OCI-LY1 (cell line): ENCODE data around the gene CACNA1C.

ENCODE experiments used
- H2AFZ ChIP-seq: fragments of 200-600 bp; sonication (generic), shearing (Covaris generic); 2 replicates; pipeline ENCODE4 v1.6.0; 2014; ENCODE audit warnings: antibody characterized with exemption, mild to moderate bottlenecking, low read length
- H3F3A ChIP-seq: fragments of 200-600 bp; sonication (generic), shearing (Covaris generic); 2 replicates; pipeline ENCODE4 v1.6.0; 2014; ENCODE audit warnings: mild to moderate bottlenecking, antibody characterized with exemption, low read length, moderate library complexity; ENCODE audit not compliant: insufficient read depth
- H3K27ac ChIP-seq: fragments of 200-600 bp; sonication (generic); 2 replicates; pipeline ENCODE4 v1.5.1; 2014; ENCODE audit warnings: low read length, mixed run types, mild to moderate bottlenecking, low read depth; ENCODE audit not compliant: poor library complexity, severe bottlenecking
- H3K27me3 ChIP-seq: fragments of 200-600 bp; sonication (generic); 2 replicates; pipeline ENCODE4 v1.6.0; 2014; ENCODE audit warnings: antibody characterized with exemption, mild to moderate bottlenecking, low read length, moderate library complexity; ENCODE audit not compliant: insufficient read depth
- H3K36me3 ChIP-seq: fragments of 200-600 bp; sonication (generic); 2 replicates; pipeline ENCODE4 v1.6.1; 2014; ENCODE audit warnings: mild to moderate bottlenecking, antibody characterized with exemption, low read length, moderate library complexity, mixed read lengths; ENCODE audit not compliant: insufficient read depth
- H3K4me1 ChIP-seq: fragments of 200-600 bp; sonication (generic); 2 replicates; pipeline ENCODE4 v1.5.1; 2014; ENCODE audit warnings: mild to moderate bottlenecking, low read length, moderate library complexity; ENCODE audit not compliant: insufficient read depth, severe bottlenecking
- H3K4me2 ChIP-seq: fragments of 200-600 bp; sonication (generic), shearing (Covaris generic); 2 replicates; pipeline ENCODE4 v1.6.1; 2014; ENCODE audit warnings: low read length
- H3K4me3 ChIP-seq: fragments of 200-600 bp; sonication (generic); 2 replicates; pipeline ENCODE4 v1.5.1; 2014; ENCODE audit warnings: low read length, low read depth, mild to moderate bottlenecking, mixed read lengths; ENCODE audit not compliant: poor library complexity, severe bottlenecking
- H3K79me2 ChIP-seq: fragments of 200-600 bp; shearing (Covaris generic); 2 replicates; pipeline ENCODE4 v1.6.1; 2016; ENCODE audit warnings: mixed run types, low read length, mixed read lengths; ENCODE audit not compliant: insufficient read depth
- H3K9ac ChIP-seq: fragments of 200-600 bp; sonication (generic), shearing (Covaris generic); 2 replicates; pipeline ENCODE4 v1.6.1; 2014; ENCODE audit warnings: mild to moderate bottlenecking, low read length, mixed read lengths
- H3K9me2 ChIP-seq: fragments of 200-600 bp; sonication (generic), shearing (Covaris generic); 2 replicates; pipeline ENCODE4 v1.6.1; 2014; ENCODE audit warnings: low read depth, mild to moderate bottlenecking, low read length, mixed read lengths
- H3K9me3 ChIP-seq: fragments of 200-600 bp; shearing (Covaris generic); 2 replicates; pipeline ENCODE4 v1.6.1; 2014; ENCODE audit warnings: low read length, mixed read lengths
- H4K20me1 ChIP-seq: fragments of 200-600 bp; sonication (generic), shearing (Covaris generic); 2 replicates; pipeline ENCODE4 v1.6.0; 2016; ENCODE audit warnings: mild to moderate bottlenecking, low read length; ENCODE audit not compliant: insufficient read depth
- CTCF ChIP-seq: fragments of 200-600 bp; sonication (generic), shearing (Covaris generic); IDR thresholded peaks from 2 replicates; pipeline ENCODE4 v1.5.1; 2017; ENCODE audit warnings: mild to moderate bottlenecking, antibody characterized with exemption, low read length, moderate library complexity, mixed read lengths
- EZH2 ChIP-seq: fragments of 200-600 bp; sonication (generic), shearing (Covaris generic); IDR thresholded peaks from 2 replicates; pipeline ENCODE4 v1.8.0; 2017; ENCODE audit warnings: borderline replicate concordance, mixed run types, mild to moderate bottlenecking, antibody characterized with exemption, low read length, moderate library complexity, mixed read lengths

Gene CACNA1C

GRCh38 chr12:2696136-2696535 lies 643.3 kb downstream of the CACNA1C start:
- Histone ChIP-seq H3K4me2 (no peak overlapping the region), H3K4me3 (no peak overlapping the region), H3K27ac (no peak overlapping the region), H2AFZ (no peak overlapping the region), H3K9me3 (no peaks in the 10 kb centered on the region), H3K36me3 (no peaks in the 10 kb centered on the region), H3K9ac (no peak overlapping the region), H4K20me1 (no peaks in the 10 kb centered on the region), H3K4me1 (peaks cover 22% of the 10 kb centered on the region), H3K79me2 (no peaks in the 10 kb centered on the region), H3F3A (no peaks in the 10 kb centered on the region), H3K9me2 (no peaks in the 10 kb centered on the region), H3K27me3 (no peaks in the 10 kb centered on the region; the same call in 1 of the 2 replicates)
- TF ChIP-seq EZH2 (no peak), CTCF (no peak)

GRCh38 chr12:2697057-2697800 lies 644.4 kb downstream of the CACNA1C start:
- H3K9ac ChIP-seq, result no peak overlapping the region
- H3K27ac ChIP-seq, result no peak overlapping the region
- no peaks in the 10 kb centered on the region; the same call in 1 of the 2 replicates for H3K27me3 ChIP-seq
- TF ChIP-seq EZH2 (no peak), CTCF (no peak)
- no peak overlapping the region for H2AFZ ChIP-seq
- H3K4me1 ChIP-seq, result peaks cover 11% of the 10 kb centered on the region
- H3K36me3 ChIP-seq, result no peaks in the 10 kb centered on the region
- H3K4me2 ChIP-seq, result no peak overlapping the region
- no peaks in the 10 kb centered on the region for H3K79me2 ChIP-seq
- no peaks in the 10 kb centered on the region for H4K20me1 ChIP-seq
- no peak overlapping the region for H3K4me3 ChIP-seq
- H3K9me2 ChIP-seq, result no peaks in the 10 kb centered on the region
- H3K9me3 ChIP-seq, result no peaks in the 10 kb centered on the region
- no peaks in the 10 kb centered on the region for H3F3A ChIP-seq

DNA sequence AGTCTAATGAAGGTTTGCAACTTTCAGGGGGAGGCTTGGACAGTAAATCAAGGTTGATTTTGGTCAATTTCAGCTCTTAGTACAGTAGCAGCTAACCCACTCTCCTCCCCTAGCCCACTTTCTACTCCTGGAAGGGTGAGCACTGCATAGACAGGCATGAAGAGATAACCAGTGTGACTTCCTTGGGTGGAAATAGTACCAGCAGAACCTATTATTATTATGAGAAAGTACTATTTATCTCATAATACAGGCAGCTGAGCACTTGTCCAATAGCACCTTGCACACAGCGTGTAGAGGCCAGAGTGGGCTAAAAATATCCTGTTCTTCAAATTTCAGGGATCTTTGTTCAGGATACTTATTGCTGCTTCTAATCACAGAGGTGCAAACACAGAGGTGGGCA lies 645.8 kb downstream of the CACNA1C start:
- no peaks in the 10 kb centered on the region; the same call in 1 of the 2 replicates for H3K27me3 ChIP-seq
- no peak overlapping the region for H3K4me3 ChIP-seq
- H3K9me2 ChIP-seq, result no peaks in the 10 kb centered on the region
- no peaks in the 10 kb centered on the region for H3F3A ChIP-seq
- H4K20me1 ChIP-seq, result no peaks in the 10 kb centered on the region
- H3K9ac ChIP-seq, result no peak overlapping the region
- no peak overlapping the region for H3K4me2 ChIP-seq
- H3K36me3 ChIP-seq, result no peaks in the 10 kb centered on the region
- H2AFZ ChIP-seq, result no peak overlapping the region
- H3K9me3 ChIP-seq, result no peaks in the 10 kb centered on the region
- TF ChIP-seq EZH2 (no peak), CTCF (no peak)
- no peaks in the 10 kb centered on the region for H3K4me1 ChIP-seq
- no peaks in the 10 kb centered on the region for H3K79me2 ChIP-seq
- no peak overlapping the region for H3K27ac ChIP-seq
